HG03064 (cell line): Measurements from ENCODE around the gene NMT1.
"Not testable (repeated sequence)": the region's sequence is repeated elsewhere in the genome, so short reads cannot be mapped to it uniquely, and the experiment has no call there.

Source experiments
- ATAC-seq: cut with Tn5 transposase; IDR thresholded peaks from one replicate; pipeline ENCODE4 v1.9.1; 2021; ENCODE audit warnings: low read depth; ENCODE audit not compliant: unreplicated experiment

NMT1 gene

DNA sequence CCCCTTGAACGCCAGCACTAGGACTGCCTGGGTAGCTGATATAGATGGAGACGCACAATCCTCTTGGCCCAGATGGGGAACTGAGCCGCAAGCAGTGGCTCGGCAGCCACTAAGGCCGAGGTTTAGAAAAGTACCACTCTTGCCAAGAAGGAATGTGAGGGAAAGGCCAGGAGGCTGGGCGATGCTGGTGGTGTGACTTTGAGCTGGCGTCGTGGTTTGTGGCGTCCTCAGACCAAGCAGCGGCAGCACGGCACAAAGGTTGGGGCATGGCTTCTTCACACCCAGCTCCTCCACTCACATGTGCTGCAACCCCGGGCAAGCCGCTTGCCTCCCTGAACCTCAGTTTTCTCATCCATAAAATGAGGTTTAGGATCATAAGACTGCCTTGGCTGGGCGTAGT, 25.3 kb upstream of the NMT1 start:
- ATAC-seq, result no peak

DNA sequence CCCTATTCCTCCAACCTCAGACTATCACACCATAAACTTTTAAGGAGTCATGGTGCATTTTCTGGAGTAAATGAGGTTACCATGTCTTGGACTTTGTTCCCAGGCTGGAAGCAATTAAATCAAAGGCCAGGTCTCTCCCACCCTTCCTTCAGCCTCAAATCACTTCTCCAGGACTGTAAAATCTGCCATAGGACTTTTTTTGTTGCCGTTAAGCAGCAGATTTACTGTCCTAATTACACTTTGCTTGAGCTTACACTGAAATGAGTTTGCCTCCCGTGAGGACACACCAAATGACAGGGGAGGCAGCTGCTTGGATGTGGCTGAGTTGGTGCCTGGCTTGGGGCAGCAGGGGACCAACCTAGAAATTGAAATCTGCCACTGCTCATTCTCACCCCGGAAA, 24.4 kb upstream of the NMT1 start:
- ATAC-seq, result no peak

DNA sequence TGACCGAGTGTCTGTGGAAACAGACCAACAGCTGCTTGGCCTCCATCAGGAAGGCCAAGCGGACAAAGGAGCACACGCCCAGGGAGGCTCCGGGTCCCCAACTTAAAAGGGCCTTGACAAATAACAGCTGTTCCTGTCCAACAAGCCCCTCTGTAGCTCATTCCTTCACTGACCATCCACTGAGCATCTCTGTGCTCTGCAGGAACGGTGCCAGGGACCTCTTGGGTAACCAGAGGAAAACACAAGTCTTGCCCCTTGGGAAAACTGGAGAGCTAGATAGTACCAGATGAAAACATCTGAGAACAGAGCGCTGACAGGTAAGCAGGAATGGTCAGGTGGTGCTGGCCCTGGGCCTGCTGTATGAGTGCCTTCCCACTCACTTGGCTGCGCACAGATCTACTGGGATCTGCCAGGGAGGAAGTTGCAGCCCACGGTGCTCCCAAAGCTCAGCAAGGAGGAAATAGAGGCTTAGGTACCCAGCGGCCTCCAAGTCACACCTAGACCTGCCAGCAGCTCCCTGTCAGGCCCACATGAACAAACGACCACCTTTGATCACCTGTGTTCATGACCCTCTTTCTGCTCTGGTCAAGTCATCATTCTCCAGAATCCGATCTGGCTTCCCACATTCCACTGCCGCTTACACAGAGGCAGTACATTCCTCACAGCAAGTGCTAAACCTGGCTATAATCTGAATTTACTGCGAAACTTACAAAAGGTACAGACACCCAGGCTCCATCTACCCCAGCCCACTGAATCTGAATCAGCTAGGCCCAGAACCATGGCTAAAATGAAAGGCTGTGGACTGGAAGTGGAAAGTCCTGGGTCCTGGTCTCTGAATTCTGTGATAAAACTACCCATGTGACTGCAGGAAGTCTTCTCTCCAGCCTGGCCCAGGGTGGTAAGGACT, 22.1 kb upstream of the NMT1 start:
- no peak for ATAC-seq

DNA sequence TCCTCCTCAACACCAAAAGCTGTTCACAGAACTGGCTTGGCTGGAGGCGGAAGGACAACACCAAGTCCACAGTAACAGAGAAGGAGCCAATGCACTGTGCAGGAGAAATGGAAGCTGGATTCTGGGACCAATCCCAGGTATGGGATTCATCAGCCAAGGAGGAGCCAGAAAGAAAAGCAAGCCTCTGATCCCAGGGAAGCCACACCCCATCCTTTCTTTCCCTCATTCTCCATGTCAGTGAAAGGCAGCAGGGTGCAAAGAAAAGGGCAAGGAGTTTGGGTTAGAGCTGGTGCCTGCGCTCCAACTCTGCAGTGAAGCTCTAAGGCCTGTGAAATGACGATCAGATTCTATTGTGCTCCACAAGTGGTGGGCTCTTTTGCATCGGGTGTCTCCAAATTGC, 20.7 kb upstream of the NMT1 start:
- no peak for ATAC-seq

DNA sequence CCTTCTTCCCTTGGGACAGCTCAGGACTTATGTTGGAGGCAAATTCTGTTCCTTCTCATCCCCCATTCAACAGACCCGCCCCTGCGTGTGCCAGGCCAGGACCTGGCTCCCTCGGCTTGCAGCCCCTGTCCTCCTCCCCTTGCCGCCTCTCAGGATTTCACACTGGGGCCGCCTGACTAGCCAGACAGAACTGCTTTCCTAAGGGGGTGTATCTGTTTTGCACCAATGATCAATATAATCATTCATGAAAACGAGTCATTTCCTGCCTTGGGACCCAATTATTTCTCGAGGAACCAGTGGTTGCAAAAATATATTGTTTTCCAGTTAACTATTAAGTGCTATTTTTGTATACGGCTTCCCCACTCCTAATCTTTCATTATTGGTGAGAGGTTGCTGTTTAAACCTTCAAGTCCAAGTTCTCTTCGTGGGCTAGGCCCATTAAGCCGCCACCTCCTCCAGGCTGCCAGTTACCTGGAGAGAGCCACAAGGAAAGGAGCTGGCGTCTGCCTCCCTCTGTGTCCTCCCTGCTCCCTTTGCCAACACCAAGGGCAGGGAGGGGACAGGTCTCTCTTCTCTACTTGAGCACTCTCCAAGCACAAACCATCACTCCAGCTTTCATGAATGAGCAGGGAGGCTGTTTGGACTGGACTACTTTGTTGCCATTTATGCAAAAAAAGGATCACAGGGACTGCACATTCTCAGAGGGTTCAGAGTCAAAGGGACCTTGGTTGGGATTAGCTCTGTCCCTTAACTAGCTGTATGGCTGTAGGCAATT, 18.6 kb upstream of the NMT1 start:
- no peak for ATAC-seq

DNA sequence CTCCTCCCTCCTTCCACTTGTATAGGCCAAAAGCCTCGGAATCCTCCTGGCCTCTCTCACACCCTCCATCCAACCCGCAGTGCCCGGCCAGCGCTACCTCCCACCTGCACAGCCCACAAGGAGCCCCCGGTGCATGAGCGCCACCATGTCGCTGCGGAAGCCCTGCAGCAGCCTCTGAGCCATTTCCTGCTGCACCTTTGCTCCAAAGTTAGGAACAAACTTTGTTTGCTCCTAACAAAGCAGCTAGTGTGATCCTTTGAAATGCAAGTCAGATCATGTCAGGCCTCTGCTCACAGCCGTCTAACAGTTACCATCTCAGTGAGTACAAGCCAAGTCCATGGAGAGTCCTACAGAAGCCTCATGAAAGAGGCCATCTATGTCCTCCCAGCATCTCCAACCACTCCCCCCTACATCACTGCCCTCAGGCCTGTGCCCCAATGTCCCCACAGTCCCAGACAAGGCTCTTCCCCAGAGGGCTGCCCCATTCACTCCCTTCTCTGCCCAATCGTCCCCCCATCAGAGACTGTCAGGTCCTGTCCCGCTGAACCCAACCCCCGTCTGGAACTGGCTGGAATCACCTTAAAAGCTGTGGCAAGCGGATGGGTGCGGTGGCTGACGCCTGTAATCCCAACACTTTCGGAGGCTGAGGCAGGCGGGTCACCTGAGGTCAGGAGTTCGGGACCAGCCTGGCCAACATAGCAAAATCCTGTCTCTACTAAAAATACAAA, 17.1 kb upstream of the NMT1 start:
- ATAC-seq, result no peak

DNA sequence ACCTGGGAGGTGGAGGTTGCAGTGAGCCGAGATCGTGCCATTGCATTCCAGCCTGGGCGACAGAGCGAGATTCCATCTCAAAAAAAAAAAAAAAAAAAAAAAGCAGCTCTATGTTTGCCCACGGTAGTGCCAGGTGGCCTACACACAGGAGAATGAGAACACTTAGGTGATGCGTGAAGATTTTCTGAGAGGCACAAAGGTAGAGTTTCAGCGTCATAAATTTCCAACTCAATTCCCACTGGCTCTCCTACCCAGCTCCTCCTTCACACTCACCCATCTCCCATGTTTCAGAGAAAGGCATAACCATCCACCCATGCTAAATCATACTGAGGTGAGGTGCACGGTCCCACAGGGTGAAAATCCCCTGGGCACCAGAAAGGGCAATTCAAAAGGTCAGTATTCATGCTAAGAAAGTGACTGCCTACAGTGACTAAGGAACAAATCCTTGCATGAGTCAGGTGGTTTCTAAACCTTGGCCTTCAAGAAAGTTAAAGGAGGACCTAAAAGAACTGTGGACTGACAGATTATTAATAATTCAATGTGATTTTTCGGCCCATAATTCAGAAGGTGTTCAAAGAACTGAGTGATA, 14.5 kb upstream of the NMT1 start:
- ATAC-seq, result no peak

DNA sequence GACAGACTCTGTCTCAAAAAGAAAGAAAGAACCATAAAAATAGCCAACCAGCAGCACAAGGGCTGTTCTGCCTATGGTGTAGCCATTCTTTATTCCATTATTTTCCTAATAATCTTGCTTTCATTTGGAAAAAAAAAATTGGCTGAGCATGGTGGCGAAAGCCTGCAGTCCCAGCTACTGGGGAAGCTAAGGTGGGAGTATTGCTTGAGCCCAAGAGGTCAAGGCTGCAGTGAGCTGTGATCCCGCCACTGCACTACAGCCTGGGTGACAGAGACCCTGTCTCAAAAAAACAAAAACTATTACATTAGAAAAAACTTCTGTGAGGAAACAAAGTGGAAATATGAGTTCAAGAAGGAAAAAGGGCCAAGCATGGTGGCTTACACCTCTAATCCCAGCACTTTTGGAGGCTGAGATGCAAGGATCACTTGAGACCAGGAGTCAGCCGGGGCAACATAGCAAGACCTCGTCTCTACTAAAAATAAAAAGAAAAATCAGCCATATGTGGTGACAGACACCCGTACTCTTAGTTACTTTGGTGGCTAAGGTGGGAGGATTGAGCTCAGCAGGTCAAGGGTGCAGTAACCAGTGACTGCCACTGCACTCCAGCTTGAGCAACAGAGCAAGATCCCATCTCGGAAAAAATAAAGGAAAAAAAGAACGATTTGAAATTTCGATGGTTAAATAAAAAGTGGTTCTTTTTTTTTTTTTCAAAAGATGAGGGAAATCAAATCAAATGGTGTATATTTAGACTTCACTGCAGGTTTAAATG, 12.1 kb upstream of the NMT1 start:
- ATAC-seq, result no peak

DNA sequence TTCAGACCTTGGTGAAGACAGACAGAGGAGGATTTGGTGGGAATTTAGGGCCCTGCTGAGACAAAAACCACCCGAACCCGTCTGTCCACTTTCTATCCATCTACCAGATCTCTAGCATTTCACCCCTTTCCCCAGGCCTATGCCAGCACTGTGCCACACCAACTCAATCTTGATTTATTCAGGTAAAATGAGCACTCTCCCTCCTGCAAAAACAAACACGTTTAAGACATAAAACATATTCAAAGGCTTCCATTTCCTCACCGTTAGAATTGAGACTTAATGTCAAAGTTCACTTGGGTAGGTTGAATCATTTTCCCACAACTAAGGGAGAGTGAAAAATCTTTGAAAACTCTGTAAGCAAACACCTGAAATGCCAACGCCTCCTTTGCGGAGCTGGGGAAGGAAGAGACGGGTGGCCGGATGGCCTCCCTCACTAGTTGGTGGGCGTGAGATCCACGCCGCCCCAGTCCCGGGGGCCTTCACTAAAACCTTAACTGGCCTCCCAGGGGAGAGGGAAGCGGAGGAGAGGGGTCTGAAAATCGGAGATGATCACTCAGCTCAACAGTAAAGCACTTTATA, 10.5 kb upstream of the NMT1 start:
- ATAC-seq, result no peak

DNA sequence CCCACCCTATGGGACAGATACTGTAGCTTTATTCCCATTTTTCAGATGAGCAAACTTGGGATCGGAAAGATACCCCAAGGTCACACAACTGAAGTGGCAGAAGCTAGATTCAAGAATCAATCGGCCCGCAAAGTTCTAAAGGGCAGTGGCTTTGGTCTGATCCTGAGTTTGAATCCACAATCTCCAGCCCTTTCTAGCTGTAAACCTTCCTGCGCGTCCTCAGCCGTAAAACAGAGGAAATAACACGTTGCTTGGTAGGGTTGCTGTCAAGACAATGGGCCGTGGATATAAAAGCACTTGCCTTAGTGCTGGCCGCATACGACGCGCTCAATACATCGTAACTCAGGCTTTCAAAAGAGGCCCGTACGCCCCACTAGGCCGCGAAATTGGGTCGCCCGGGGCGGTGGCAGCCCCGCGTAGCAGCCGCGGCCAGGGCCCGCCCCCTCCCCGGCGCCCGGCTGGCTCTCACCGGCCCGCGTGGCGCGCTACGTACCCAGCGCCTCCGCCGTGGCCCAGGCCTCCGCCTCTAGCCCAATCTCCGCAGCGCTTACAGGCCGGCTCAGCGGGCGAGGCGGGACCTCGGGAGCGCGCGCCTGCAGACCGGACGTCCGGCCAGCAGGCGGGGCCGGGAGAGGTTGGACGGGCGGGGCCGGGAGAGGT, 9.9 kb upstream of the NMT1 start, which contains the start of gene DCAKD:
TSS of gene DCAKD (minus strand) at position 573 of the 660 bp plus-strand sequence. CDS start 16,747 bp downstream, outside the sequence.
- ATAC-seq, result peak; percentile 84

DNA sequence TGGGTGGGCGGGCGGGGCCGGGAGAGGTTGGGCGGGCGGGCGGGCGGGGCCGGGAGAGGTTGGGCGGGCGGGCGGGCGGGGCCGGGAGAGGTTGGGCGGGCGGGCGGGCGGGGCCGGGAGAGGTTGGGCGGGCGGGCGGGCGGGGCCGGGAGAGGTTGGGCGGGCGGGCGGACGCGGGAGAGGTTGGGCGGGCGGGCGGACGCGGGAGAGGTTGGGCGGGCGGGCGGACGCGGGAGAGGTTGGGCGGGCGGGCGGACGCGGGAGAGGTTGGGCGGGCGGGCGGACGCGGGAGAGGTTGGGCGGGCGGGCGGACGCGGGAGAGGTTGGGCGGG, 9.4 kb upstream of the NMT1 start:
- not testable (repeated sequence) for ATAC-seq

DNA sequence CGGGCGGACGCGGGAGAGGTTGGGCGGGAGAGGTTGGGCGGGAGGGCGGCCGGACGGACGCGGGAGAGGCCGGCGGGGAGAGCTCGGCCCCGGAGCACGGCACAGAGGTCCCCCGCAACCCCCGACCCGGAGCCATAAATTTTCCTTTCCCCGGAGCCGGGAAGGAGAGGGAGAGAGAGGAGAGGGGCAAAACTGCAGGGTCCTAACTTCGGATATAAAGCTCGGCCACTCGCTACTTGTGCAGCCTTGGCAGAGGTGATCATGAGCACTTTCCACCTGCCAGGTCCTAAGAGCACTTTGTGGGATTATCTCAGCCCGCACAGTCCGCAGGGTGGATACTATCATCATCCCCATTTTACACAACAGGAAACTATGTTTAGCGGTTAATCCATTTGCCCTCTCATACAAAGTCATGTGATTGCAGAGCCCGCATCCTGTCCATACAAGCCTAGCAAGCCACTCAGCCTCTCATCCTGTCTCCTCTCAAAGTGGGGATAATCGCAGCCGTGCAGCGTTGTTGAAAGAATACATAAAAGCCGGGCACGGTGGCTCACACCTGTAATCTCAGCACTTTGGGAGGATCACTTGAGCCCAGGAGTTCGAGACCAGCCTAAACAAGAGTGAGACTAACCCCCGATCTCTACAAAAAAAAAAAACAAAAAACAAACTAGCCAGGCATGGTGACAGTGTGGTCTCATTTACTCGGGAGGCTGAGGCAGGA, 8.9 kb upstream of the NMT1 start:
- ATAC-seq, result no peak

DNA sequence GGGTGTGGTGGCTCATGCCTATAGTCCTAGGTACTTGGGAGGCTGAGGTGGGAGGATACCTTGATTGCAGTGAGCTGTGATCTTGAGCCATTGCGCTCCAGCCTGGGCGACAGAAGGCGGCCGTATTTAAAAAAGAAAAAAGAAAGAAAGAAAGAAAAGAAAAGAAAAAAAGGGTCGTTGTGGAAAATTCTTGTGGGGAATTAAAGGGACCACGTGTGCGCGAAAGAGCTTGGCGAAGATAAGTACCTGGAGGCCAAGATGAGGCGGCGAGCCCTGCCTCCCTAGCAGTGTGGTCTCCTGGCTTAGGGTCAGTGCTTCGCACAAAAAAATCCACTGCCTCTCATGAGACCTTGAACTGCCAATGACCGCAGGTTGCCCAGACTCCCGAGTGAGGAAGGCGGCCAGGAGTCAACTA, 728 bp upstream of the NMT1 start:
- ATAC-seq, result peak; percentile 4

DNA sequence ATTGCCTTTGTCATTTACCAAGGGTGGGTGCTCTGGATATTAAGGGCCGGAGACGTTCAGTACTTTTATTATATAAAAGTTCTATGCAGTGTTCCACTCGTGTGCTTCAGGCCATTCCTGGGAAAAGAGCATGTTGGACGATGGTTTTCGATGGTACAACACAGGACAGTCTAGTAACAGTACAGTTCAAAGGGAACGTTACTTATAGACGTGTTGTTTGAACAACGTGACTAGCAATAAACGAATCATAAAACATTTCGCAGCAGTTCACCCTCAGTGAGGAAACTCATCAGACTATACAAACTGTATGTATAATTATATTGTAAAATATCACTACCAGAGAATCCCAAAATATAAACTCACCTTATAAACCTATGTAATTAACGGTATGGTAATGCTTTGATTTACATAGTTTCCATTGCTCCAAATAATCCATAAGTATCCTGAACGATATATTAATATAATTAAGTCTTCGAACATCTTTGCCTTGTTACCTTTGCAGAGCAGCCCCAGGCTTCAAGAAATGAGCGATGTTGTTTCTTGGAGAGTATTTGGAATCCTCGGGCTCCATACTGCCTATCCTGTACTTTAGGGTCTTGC, 589 bp downstream of the NMT1 start:
- no peak for ATAC-seq

DNA sequence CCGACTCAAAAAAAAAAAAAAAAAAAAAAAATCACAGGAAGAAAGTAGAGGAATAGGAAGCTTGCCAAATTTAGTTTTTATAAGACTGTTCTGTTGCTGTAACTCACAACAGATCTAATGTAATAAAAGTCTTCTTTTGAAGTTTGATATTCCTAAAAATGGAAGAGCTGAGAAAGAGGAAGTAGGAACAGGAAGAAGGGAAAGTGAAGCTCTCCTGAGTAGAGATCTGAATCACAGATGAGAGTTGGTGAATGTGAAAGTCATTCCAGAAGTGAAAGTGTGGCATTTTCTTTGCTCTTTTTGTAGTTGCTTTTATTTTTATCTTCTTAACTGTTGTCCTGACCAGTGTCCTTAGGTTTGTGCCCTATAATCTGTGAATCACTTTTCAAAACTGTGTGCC, 2.1 kb downstream of the NMT1 start:
- ATAC-seq, result no peak

DNA sequence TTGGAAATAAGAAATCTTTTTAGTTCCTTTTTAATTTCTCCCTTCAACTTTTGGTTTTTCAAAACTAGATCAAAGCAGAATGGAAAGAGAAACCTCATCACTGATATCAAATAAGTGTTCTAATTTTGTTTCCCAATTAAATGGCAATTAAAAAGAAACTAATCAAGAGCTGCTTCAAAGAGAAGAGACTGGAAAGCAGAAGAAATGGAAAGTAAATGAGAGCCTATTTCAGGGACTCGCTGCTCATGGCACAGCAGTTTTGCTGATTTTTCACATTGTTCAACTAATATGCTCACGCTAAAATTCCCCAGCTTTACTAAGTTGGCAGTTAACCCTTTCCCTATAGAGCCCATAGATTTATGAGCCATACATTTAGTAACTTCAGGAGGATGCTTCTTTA, 6.5 kb downstream of the NMT1 start:
- ATAC-seq, result no peak

DNA sequence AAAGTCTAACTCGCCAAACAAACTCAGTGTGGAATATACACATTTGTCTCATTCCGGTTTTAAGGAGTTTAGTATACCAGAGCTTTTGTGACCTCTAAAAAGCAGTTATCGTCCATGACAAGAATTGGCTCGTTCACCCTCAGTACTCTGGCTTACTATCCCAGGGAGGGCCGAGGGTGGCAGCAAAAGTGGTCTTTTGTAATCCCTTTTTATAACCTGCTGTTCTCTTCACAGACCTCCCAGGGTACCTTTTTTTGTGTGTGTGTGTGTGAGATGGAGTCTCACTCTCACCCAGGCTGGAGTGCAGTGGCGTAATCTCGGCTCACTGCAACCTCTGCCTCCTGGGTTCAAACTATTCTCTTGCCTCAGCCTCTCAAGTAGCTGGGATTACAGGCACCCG, 8.9 kb downstream of the NMT1 start:
- ATAC-seq, result no peak

DNA sequence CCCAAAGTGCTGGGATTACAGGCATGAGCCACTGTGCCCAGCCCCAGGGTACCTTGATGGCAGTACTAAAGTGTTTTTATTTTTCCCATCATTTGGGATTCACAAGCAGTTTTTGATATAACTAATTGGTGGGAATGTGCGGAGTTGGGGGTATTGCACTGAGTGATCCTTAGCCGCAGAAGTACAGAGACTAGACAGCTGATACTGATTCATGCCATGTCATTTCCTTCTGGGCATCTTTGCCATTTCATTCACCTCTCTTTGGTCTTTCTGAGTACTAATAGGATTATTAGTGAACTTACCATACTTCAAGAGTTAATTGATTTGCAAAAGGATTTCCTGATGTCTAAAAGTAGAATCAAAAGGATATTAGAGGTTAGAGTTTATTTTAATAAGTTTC, 9.7 kb downstream of the NMT1 start:
- ATAC-seq, result no peak
